CD14-positive monocyte (primary cell): ENCODE measurements around the gene NFATC2. TPM values are rescaled to one million over a fixed set of nuclear protein-coding genes. Genes with fewer than 3 reads are reported as not detected.

Experiments
- DNase-seq, 3 donors: peaks; one replicate each; pipeline ENCODE4 v3.0.0-alpha.2; 2011 to 2022
- H2AFZ ChIP-seq: 2 replicates; pipeline ENCODE4 v1.6.0; 2012; ENCODE audit warnings: mild to moderate bottlenecking, low read depth, low read length, inconsistent platforms; ENCODE audit not compliant: insufficient read depth, poor library complexity, severe bottlenecking
- H3K27ac ChIP-seq, 2 donors: 1 replicate in 1 of 2; 2 replicates in 1 of 2; pipeline ENCODE4 v1.5.1; 2012 to 2013; ENCODE audit warnings: low read length in 2 of 2, control low read depth in 1 of 2, inconsistent platforms in 1 of 2, low read depth in 1 of 2, mild to moderate bottlenecking in 1 of 2
- H3K27me3 ChIP-seq, 2 donors: one replicate each; pipeline versions ENCODE4 v1.6.0 to v1.6.1; 2011 to 2013; ENCODE audit warnings: low read length in 2 of 2; ENCODE audit not compliant: control insufficient read depth in 2 of 2, insufficient read depth in 2 of 2
- H3K36me3 ChIP-seq, 2 donors: replicated peaks in 1 of 2; 1 replicate in 1 of 2; 2 replicates in 1 of 2; pipeline versions ENCODE4 v1.5.1 to v1.6.1; 2012 to 2013; ENCODE audit warnings: low read length in 2 of 2, control low read depth in 1 of 2, inconsistent platforms in 1 of 2, mild to moderate bottlenecking in 1 of 2; ENCODE audit not compliant: insufficient read depth in 2 of 2, control insufficient read depth in 1 of 2
- H3K4me1 ChIP-seq, 2 donors: 1 replicate in 1 of 2; 2 replicates in 1 of 2; pipeline versions ENCODE4 v1.5.1 to v1.6.1; 2012 to 2013; ENCODE audit warnings: low read length in 2 of 2, control low read depth in 1 of 2, inconsistent platforms in 1 of 2, mild to moderate bottlenecking in 1 of 2, moderate library complexity in 1 of 2; ENCODE audit not compliant: insufficient read depth in 2 of 2, control insufficient read depth in 1 of 2
- H3K4me2 ChIP-seq: replicated peaks from 2 replicates; pipeline ENCODE3; 2012; ENCODE audit warnings: low read length, moderate library complexity, mild to moderate bottlenecking; ENCODE audit not compliant: poor library complexity, severe bottlenecking; ENCODE audit errors: extremely low read depth
- H3K4me3 ChIP-seq, 3 experiments: fragments of 200-600 bp in 1 of 3; sonication (generic) in 1 of 3; replicated peaks in 1 of 3; 1 replicate in 2 of 3; 2 replicates in 1 of 3; pipeline ENCODE4 v1.5.1; 2011 to 2013; ENCODE audit warnings: low read length in 3 of 3, mild to moderate bottlenecking in 3 of 3, control low read depth in 2 of 3, low read depth in 2 of 3, inconsistent platforms in 1 of 3, moderate library complexity in 1 of 3
- H3K79me2 ChIP-seq: 2 replicates; pipeline ENCODE4 v1.6.0; 2012; ENCODE audit warnings: mild to moderate bottlenecking, control low read depth, inconsistent platforms, low read length, moderate library complexity; ENCODE audit not compliant: insufficient read depth
- H3K9ac ChIP-seq: 2 replicates; pipeline ENCODE4 v1.6.0; 2017; ENCODE audit warnings: low read length, mild to moderate bottlenecking; ENCODE audit not compliant: insufficient read depth, poor library complexity, severe bottlenecking
- H3K9me3 ChIP-seq, 2 donors: replicated peaks in 1 of 2; 1 replicate in 1 of 2; 2 replicates in 1 of 2; pipeline versions ENCODE4 v1.5.1 to v1.6.1; 2012 to 2013; ENCODE audit warnings: low read length in 2 of 2, control low read depth in 1 of 2; ENCODE audit not compliant: control insufficient read depth in 1 of 2, insufficient read depth in 1 of 2
- H4K20me1 ChIP-seq: 2 replicates; pipeline ENCODE4 v1.6.0; 2012; ENCODE audit warnings: mild to moderate bottlenecking, low read length, control low read depth, moderate library complexity; ENCODE audit not compliant: insufficient read depth
- H3K27ac Mint-ChIP-seq, 7 donors: one replicate each; pipeline ENCODE4 v1.8.0; 2020; ENCODE audit warnings: mild to moderate bottlenecking in 7 of 7, mixed read lengths in 7 of 7, moderate library complexity in 6 of 7, inconsistent platforms in 2 of 7
- H3K27me3 Mint-ChIP-seq, 3 donors: one replicate each; pipeline ENCODE4 v1.8.0; 2021 to 2022; ENCODE audit warnings: low read depth in 3 of 3, mild to moderate bottlenecking in 3 of 3, mixed read lengths in 3 of 3, moderate library complexity in 3 of 3, inconsistent platforms in 1 of 3
- H3K36me3 Mint-ChIP-seq, 2 donors: one replicate each; pipeline ENCODE4 v1.8.0; 2020; ENCODE audit warnings: mixed read lengths in 2 of 2, inconsistent platforms in 1 of 2, mild to moderate bottlenecking in 1 of 2
- H3K4me1 Mint-ChIP-seq: one replicate; pipeline ENCODE4 v1.8.0; 2020; ENCODE audit warnings: mild to moderate bottlenecking, mixed read lengths
- H3K4me3 Mint-ChIP-seq, 2 donors: one replicate each; pipeline ENCODE4 v1.8.0; 2020; ENCODE audit warnings: mild to moderate bottlenecking in 2 of 2, mixed read lengths in 2 of 2, moderate library complexity in 1 of 2
- H3K9me3 Mint-ChIP-seq, 7 donors: one replicate each; pipeline ENCODE4 v1.8.0; 2020 to 2022; ENCODE audit warnings: mixed read lengths in 7 of 7, mild to moderate bottlenecking in 6 of 7, moderate library complexity in 6 of 7, inconsistent platforms in 2 of 7
- WGBS: methylation state at CpG from one replicate; pipeline ENCODE4 v1.1.5; 2013; ENCODE audit warnings: missing lambda C conversion rate; ENCODE audit not compliant: insufficient coverage; 5-methylcytosine and 5-hydroxymethylcytosine counted together
- intact Hi-C, 2 donors: fragments of 100-400 bp; cut with micrococcal nuclease; formaldehyde crosslinking; loops; one replicate each; pipeline versions ENCODE4 v1.15.0 to v1.15.1; 2023
- polyA plus RNA-seq, 3 donors: library from polyadenylated mRNA; depleted of rRNA in 1 of 3; unstranded in 2 of 3; stranded (reverse) in 1 of 3; fragments of 300-500 nt in 2 of 3; fragments of >200 nt in 1 of 3; fragmentation: Illumina TruSeq in 2 of 3; gene quantifications; 1 replicate in 2 of 3; 2 replicates in 1 of 3; pipeline ENCODE4 v1.2.3, GENCODE V29; 2012 to 2021
- TF ChIP-seq, protein P1 (sequence below): fragments of 200-600 bp; IDR thresholded peaks from one replicate; pipeline ENCODE4 v1.8.0; 2022; ENCODE audit warnings: antibody characterized with exemption, mild to moderate bottlenecking

The NFATC2 gene
- polyA plus RNA-seq, 3 donors: 0.03 to 0.18 (median 0.11) TPM

DNA sequence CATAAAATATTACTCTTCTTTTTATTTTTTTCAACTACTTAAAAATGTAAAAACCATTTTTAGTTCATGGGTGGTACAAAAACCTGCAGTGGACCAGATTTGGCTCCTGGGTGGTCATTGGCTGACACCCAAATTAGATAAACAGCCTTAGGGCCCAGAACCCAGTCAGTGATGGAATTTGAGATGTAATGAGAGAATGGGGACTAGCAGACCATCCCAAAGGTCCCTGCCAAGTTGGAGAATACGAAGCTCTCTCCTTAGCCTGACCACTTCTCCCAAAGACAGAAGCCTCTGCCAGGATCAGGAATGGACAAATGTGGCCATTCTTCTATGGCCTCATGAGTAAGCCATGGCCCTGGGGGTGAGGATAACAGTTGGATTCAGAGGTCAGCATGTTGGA, 194.7 kb downstream of the NFATC2 start:
- no peaks in the 10 kb centered on the region for H3K36me3 Mint-ChIP-seq
- H3K4me2 ChIP-seq: no peak overlapping the region
- H3K4me1 Mint-ChIP-seq: no peaks in the 10 kb centered on the region
- no CpG with 5 or more reads among the region's 1 CpG for WGBS
- no peak overlapping the region for H3K27ac ChIP-seq
- no peak overlapping the region for H3K27ac Mint-ChIP-seq
- no peak for DNase-seq
- no peaks in the 10 kb centered on the region for H3K36me3 ChIP-seq
- no peak overlapping the region for H3K9ac ChIP-seq
- no peaks in the 10 kb centered on the region for H3K27me3 ChIP-seq
- no peak overlapping the region for H2AFZ ChIP-seq
- no peaks in the 10 kb centered on the region for H3K4me1 ChIP-seq
- peaks cover 0 to 7% (median 2%) of the 10 kb centered on the region in 7 donors for H3K9me3 Mint-ChIP-seq
- H3K4me3 ChIP-seq: no peak overlapping the region
- no peaks in the 10 kb centered on the region for H3K9me3 ChIP-seq
- TF ChIP-seq, protein P1, sequence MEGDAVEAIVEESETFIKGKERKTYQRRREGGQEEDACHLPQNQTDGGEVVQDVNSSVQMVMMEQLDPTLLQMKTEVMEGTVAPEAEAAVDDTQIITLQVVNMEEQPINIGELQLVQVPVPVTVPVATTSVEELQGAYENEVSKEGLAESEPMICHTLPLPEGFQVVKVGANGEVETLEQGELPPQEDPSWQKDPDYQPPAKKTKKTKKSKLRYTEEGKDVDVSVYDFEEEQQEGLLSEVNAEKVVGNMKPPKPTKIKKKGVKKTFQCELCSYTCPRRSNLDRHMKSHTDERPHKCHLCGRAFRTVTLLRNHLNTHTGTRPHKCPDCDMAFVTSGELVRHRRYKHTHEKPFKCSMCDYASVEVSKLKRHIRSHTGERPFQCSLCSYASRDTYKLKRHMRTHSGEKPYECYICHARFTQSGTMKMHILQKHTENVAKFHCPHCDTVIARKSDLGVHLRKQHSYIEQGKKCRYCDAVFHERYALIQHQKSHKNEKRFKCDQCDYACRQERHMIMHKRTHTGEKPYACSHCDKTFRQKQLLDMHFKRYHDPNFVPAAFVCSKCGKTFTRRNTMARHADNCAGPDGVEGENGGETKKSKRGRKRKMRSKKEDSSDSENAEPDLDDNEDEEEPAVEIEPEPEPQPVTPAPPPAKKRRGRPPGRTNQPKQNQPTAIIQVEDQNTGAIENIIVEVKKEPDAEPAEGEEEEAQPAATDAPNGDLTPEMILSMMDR: no peak
- no peak overlapping the region for H3K4me3 Mint-ChIP-seq
- H3K79me2 ChIP-seq: no peaks in the 10 kb centered on the region
- peaks cover 6 to 12% (median 9%) of the 10 kb centered on the region in 3 donors for H3K27me3 Mint-ChIP-seq
- no peaks in the 10 kb centered on the region for H4K20me1 ChIP-seq
- intact Hi-C loops: no loop called here

DNA sequence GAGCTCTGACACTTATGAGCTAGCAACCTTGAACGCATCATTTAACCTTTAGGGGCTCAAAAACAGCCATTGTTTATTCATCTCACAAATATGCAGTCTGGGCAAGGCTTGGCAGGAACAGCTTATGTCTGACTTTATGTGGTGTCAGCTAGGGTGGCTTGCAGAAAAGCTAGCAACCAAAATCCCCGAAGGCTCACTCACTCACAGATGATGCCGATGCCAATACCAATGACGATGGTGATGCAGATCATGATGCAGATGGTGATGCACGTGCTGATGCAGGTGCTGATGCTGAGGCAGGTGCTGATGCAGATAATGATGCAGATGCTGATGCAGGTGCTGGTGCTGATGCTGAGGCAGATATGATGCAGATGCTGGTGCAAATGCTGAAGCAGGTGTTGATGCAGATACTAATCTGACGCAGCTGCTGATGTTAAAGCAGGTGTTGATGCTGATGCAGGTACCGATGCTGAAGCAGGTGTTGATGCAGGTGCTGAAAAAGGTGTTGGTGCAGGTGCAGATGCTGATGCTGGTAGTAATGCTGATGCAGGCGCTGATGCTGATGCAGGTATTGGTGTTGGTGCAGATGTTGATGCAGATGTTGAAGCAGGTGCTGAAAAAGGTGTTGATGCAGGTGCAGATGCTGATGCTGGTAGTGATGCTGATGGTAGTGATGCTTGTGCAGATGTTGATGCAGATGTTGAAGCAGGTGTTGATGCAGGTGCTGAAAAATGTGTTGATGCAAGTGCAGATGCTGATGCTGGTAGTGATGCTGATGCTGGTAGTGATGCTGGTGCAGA, 195.6 kb downstream of the NFATC2 start:
- Histone ChIP-seq H2AFZ (no peak overlapping the region), H3K4me2 (no peak overlapping the region), H3K36me3 (no peaks in the 10 kb centered on the region), H3K27me3 (no peaks in the 10 kb centered on the region), H3K4me1 (no peaks in the 10 kb centered on the region), H3K9ac (no peak overlapping the region), H3K4me3 (no peak overlapping the region), H3K27ac (no peak overlapping the region), H3K79me2 (no peaks in the 10 kb centered on the region), H4K20me1 (no peaks in the 10 kb centered on the region), H3K9me3 (no peaks in the 10 kb centered on the region)
- TF ChIP-seq, protein P1: no peak
- Mint-ChIP-seq H3K27me3 (peaks cover 6 to 12% (median 9%) of the 10 kb centered on the region in 3 donors), H3K36me3 (no peaks in the 10 kb centered on the region), H3K4me1 (no peaks in the 10 kb centered on the region), H3K9me3 (peaks cover 0 to 7% (median 2%) of the 10 kb centered on the region in 7 donors), H3K4me3 (no peak overlapping the region), H3K27ac (no peak overlapping the region)
- intact Hi-C loops: no loop called here
- 93% methylated on average over 7 of the region's 8 CpGs for WGBS
- no peak for DNase-seq
